ENCODE measurements around the gene PTGES3L. TPM values are rescaled to one million over a fixed set of nuclear protein-coding genes. Genes with fewer than 3 reads are reported as not detected.
A peak's percentile ranks its signal among the peaks of the same experiment; 100 is the strongest.

Gene PTGES3L
- total and polyA plus RNA-seq, 2 experiments from 2014 or later = 2.3 to 2.5 TPM

- Histone ChIP-seq H3K36me3 (ENCODE audit: insufficient read depth) (no peaks in the 10 kb centered on the region), H3K27me3 (ENCODE audit: insufficient read depth) (no peaks in the 10 kb centered on the region), H3K27ac (ENCODE audit: low read depth) (no peak overlapping the region), H3K79me2 (replicated peaks; ENCODE audit: insufficient read depth) (peaks cover 18% of the 10 kb centered on the region), H3K4me3 (peak overlapping the region; percentile 98), H3F3A (replicated peaks; ENCODE audit: low read depth) (peaks cover 16% of the 10 kb centered on the region; the same call in 1 of the 2 replicates), H3K4me2 (peak overlapping the region; percentile 93), H4K20me1 (replicated peaks; ENCODE audit: insufficient read depth) (no peaks in the 10 kb centered on the region), H3K9me2 (ENCODE audit: insufficient read depth) (no peaks in the 10 kb centered on the region), H3K4me1 (ENCODE audit: insufficient read depth) (peaks cover 25% of the 10 kb centered on the region), H2AFZ (no peak overlapping the region)
- H3K27ac Mint-ChIP-seq = no peak overlapping the region
- peaks cover 28% of the 10 kb centered on the region for H3K27me3 Mint-ChIP-seq (ENCODE audit: insufficient read depth, low read depth, poor library complexity)
- ATAC-seq (no peak), DNase-seq (ENCODE audit: low spot score) (no peak)
- no peaks in the 10 kb centered on the region for H3K9me3 Mint-ChIP-seq
- TF ChIP-seq JUNB (IDR thresholded peaks at IDR 0.05; ENCODE audit: unreplicated experiment) = no peak
- no peak for TF ChIP-seq ZNF462 (CRISPR knock-in tag; IDR thresholded peaks at IDR 0.05)
- TF ChIP-seq STAT1 (IDR thresholded peaks at IDR 0.05; ENCODE audit: unreplicated experiment) = no peak
- no peak for TF ChIP-seq NANOG (IDR thresholded peaks at IDR 0.05; ENCODE audit: borderline replicate concordance)
- no peak for TF ChIP-seq EZH2phosphoT487 (IDR thresholded peaks at IDR 0.05; ENCODE audit: unreplicated experiment)
- TF ChIP-seq CREB1 (CRISPR knock-in tag; IDR thresholded peaks at IDR 0.05; ENCODE audit: low read depth) = no peak
- no peak for TF ChIP-seq ETS1 (IDR thresholded peaks at IDR 0.05)
- peaks cover 21% of the 10 kb centered on the region for H3K36me3 Mint-ChIP-seq (ENCODE audit: low read depth)
- H3K4me1 Mint-ChIP-seq = peaks cover 28% of the 10 kb centered on the region
- H3K4me3 Mint-ChIP-seq = peak overlapping the region; percentile 91
Observed at GRCh38 chr17:43025766-43026537, 46.1 kb upstream of the PTGES3L start.
